Uterus (tissue), 2 donors: Measurements from ENCODE around the gene CD9.

Experiments
- CTCF ChIP-seq, 4 experiments: fragments of 200-600 bp in 2 of 4; fragments of 450-650 bp in 2 of 4; sonication (generic) in 2 of 4; IDR thresholded peaks; one replicate each; pipeline ENCODE4 v1.5.1; 2016 to 2019; ENCODE audit warnings: antibody characterized with exemption in 4 of 4, mild to moderate bottlenecking in 2 of 4, moderate library complexity in 1 of 4
- POLR2A ChIP-seq, 2 donors: fragments of 450-650 bp; IDR thresholded peaks; one replicate each; pipeline ENCODE4 v1.6.1; 2016; ENCODE audit warnings: antibody characterized with exemption in 2 of 2, mild to moderate bottlenecking in 1 of 2, moderate library complexity in 1 of 2

- TF ChIP-seq CTCF (IDR thresholded peaks at IDR 0.05) (no peak), POLR2A (IDR thresholded peaks at IDR 0.05) (no peak)
Measured at GRCh38 chr12:6271281-6271680, 71.1 kb downstream of the CD9 start.
